Amniotic epithelial cell (primary cell): ENCODE measurements around the gene CBR4.
"Not testable (repeated sequence)": the region's sequence is repeated elsewhere in the genome, so short reads cannot be mapped to it uniquely, and the experiment has no call there.

Experiments used
- DNase-seq: peaks from one replicate; pipeline ENCODE4 v3.0.0-alpha.2; 2010; ENCODE audit warnings: low read depth

Gene CBR4

DNA sequence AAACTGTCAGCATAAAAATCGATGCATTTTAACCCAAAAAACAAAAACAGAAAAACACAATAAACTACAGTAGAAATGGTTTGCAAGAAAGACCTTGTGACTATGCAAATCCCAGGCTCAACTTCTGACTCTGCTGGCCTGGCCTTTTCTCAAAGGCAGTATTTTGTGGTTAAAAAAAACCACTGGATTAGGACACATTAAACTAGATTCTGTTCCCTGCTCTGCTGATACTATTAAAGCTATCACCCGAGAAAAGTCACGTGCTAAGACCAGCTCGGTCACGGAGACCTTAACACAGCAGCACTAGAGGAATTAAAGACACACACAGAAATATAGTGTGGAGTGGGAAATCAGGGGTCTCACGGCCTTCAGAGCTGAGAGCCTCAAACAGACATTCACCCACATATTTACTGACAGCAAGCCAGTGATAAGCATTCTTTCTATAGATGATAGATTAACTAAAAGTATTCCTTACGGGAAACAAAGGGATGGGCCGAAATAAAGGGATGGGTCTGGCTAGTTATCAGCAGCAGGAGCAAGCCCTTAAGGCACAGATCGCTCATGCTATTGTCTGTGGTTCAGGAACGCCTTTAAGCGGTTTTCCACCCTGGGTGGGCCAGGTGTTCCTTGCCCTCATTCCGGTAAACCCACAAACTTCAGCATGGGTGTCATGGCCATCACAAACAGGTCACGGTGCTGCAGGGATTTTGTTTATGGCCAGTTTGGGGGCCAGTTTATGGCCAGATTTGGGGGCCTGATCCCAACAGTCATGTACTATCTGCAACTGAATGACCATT lies 16.1 kb downstream of the CBR4 start:
- DNase-seq: peak; percentile 82

GRCh38 chr4:168992952-168993482 lies 17.0 kb downstream of the CBR4 start:
- peak; percentile 6 for DNase-seq

DNA sequence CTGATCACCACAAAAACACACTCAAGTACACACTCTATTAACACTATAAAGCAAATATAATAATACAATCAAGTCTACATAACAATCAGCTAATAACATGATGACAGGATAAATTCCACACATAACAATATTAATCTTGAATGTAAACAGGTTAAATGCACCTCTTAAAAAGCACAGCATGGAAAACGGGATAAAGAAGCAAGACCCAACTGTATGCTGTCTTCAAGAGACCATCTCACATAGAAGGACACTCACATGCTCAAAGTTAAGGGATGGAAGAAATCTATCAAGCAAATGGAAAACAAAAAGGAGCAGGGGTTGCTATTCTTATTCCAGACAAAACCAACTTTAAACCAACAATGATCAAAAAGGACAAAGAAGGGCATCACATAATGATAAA lies 28.1 kb downstream of the CBR4 start:
- DNase-seq: peak; percentile 10

GRCh38 chr4:168981460-168981859 lies 28.6 kb downstream of the CBR4 start:
- peak; percentile 18 for DNase-seq

DNA sequence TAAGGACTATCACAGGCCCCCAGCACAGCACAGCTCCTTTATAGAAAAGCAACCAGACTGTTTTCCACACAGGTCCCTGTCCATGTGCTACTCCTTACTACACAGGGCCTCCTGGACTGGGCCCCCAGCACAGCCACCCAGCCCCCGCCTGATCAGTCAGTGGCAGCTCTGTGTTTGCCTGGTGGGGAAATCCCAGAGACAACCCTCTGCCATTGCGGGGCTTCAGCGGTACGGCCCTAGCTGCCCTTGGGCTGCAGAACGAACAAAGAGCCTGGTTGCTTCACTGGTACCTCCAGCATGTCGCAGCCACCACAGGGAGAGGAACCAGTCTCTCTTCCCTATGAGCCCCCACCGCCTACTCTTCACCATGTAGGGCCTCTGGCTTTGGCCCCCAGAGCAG lies 30.7 kb downstream of the CBR4 start:
- no peak for DNase-seq

DNA sequence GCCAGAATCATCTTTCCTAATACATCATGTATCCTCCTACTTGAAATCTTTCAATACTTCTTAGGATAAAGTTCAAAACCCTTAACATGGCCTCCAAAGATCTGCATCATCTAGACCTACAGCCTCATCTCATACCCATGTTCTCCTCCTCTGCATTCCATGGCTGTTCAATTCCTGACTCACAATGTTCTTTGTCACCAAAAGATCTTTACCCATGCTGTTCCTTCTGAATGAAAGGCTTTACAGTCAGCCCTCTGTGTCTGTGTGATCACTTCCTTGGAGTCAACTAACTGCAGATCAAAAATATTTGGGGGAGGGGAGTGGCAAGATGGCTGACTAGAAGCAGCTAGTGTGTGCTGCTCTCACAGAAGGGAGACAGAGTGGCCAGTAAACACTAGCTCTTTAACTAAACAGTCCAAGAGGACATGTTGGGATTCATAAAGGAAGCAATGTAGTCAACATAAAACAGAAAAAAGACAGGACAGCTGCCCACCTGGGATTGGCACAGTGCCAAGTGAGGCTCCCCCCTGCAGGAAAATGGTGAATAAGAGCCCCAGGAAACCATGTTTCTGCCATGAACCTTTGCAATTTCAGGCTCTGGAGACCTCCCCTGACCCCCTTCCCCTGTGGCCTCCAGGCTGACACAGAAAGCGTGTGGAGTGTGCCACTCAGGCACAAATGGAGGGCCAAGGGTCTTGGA lies 31.9 kb downstream of the CBR4 start:
- peak; percentile 50 for DNase-seq

DNA sequence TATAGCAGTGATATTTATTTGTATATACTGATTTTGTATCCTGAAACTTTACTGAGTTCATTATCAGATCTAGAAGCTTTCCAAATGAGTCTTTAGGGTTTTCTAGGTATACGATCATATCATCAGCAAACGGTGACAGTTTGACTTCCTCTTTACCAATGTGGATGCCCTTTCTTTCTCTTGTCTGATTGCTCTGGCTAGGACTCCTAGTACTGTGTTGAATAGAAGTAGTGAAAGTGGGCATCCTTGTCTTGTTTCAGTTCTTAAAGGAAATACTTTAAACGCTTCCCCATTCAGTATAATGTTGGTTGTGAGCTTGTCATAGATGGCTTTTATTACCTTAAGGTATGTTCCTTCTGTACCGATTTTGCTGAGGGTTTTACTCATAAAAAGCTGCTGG lies 37.5 kb downstream of the CBR4 start:
- no peak for DNase-seq

DNA sequence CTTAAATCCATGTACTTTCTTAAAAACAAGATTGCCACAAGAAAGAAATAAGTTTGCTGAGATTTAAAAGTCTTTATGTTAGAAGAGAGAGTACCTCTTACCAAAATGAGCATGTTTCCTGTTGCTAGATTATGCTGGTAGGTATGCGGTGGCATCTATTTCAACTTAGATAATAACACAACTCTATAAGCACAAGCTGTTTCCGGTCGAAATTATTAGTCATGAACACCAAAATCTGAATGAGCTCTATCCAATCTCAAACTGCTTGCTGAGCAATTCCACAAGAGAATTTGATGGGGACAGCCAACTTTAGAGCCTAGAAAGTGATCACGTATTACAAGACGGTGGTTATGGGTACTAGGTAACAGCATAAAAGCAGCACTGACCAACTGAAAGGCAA lies 49.3 kb downstream of the CBR4 start:
- no peak for DNase-seq

DNA sequence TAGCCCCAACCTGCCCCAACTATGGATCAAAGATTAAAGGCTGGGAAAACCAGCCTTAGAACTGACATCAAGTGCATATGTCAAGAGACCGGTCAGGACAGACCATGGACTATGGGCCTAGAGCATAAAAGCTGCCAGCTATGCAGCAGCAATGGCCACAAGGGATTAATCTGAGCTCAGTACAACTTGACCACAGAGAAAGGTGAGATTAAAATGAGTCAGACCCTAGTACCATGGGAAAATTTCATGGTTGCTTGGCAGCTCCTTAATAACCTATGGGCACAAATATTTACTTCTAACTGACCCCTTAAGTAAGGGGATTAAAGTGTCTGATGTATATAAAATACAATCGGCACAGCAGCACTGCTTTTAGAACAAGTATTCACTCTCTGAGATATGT lies 54.4 kb downstream of the CBR4 start:
- peak; percentile 76 for DNase-seq

- not testable (repeated sequence) for DNase-seq
Observed at GRCh38 chr4:168952821-168953246, 57.2 kb downstream of the CBR4 start.

DNA sequence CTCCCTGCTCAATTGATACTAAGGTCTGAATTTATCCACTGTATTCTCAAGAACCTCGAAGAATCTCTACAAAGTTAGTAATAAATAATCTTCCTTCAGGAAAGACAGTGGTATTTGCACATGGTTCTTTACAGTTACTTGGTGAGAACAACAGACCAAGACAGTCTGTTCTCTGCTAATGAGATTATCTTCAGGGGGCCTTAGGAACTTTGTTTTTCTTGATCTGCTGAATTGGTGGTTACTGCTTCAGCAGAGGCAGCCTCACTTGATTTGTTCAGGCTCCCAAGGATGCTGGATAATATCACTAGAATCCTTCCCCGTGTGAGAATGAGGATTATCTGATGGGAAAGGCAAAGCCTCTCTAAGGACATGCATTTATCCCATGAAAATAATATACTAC lies 64.8 kb downstream of the CBR4 start:
- DNase-seq: no peak

DNA sequence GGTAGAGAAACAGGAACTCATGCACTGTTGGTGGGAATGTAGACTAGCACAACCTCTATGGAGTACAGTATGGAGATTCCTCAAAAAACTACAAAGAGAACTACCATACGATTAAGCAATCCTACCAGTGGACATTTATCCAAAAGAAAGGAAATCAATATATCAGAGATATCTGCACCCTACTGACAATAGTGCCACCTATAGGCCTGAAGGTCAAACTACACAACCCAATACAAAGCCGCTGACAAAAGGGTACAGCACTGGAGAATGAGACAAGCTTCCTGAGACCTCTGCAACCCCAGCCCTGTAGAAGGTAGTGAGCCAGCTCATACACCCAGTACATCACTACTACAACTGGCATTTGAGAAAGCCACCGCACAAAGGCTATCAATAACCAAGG lies 67.1 kb downstream of the CBR4 start:
- no peak for DNase-seq
